ENCODE results near the gene SLC35F3. TPM values are rescaled to one million over a fixed set of nuclear protein-coding genes. Genes with fewer than 3 reads are reported as not detected.

The SLC35F3 gene
- total RNA-seq, 3 donors from 2014 or later = 0.17 to 0.89 (median 0.20) TPM

- no peaks in the 10 kb centered on the region for H3K36me3 ChIP-seq (ENCODE audit: low read depth)
- H3K9me3 ChIP-seq = no peaks in the 10 kb centered on the region
- intact Hi-C loops (cut with DNase I, micrococcal nuclease) = no loop called here
- no peaks in the 10 kb centered on the region for H3K4me1 ChIP-seq (ENCODE audit: low read depth)
- TF ChIP-seq CTCF (IDR thresholded peaks at IDR 0.05) = no peak
- no peak overlapping the region for H3K4me3 ChIP-seq
- ATAC-seq (no peak), DNase-seq (no peak)
Observed at GRCh38 chr1:234264832-234265231, 360.4 kb downstream of the SLC35F3 start.

GRCh38 chr1:234265321-234265720 lies 360.8 kb downstream of the SLC35F3 start:
- ATAC-seq (no peak), DNase-seq (no peak)

GRCh38 chr1:234265861-234266260 lies 361.4 kb downstream of the SLC35F3 start:
- intact Hi-C loops (cut with DNase I, micrococcal nuclease) = no loop called here
- no peak for TF ChIP-seq CTCF (IDR thresholded peaks at IDR 0.05)
- no peak for DNase-seq
- no peak for ATAC-seq
- H3K4me1 ChIP-seq (ENCODE audit: low read depth) = no peaks in the 10 kb centered on the region
- H3K4me3 ChIP-seq = no peak overlapping the region
- no peaks in the 10 kb centered on the region for H3K36me3 ChIP-seq (ENCODE audit: low read depth)
- no peaks in the 10 kb centered on the region for H3K9me3 ChIP-seq

More at GRCh38 chr1:234265321-234265720, 360.8 kb downstream of the SLC35F3 start:
- Histone ChIP-seq H3K36me3 (ENCODE audit: low read depth) (no peaks in the 10 kb centered on the region), H3K9me3 (no peaks in the 10 kb centered on the region), H3K4me1 (ENCODE audit: low read depth) (no peaks in the 10 kb centered on the region), H3K4me3 (no peak overlapping the region)
- intact Hi-C loops (cut with DNase I, micrococcal nuclease) = no loop called here
- TF ChIP-seq CTCF (IDR thresholded peaks at IDR 0.05) = no peak

- ATAC-seq (no peak), DNase-seq (no peak)
Observed at GRCh38 chr1:234270093-234270492, 365.6 kb downstream of the SLC35F3 start.

GRCh38 chr1:234270581-234271242 lies 366.2 kb downstream of the SLC35F3 start:
- intact Hi-C loops (cut with DNase I, micrococcal nuclease) = no loop called here
- H3K4me1 ChIP-seq (ENCODE audit: low read depth) = no peaks in the 10 kb centered on the region
- no peak for TF ChIP-seq CTCF (IDR thresholded peaks at IDR 0.05)

More at GRCh38 chr1:234270093-234270492, 365.6 kb downstream of the SLC35F3 start:
- H3K4me3 ChIP-seq = no peak overlapping the region
- intact Hi-C loops (cut with DNase I, micrococcal nuclease) = no loop called here
- TF ChIP-seq CTCF (IDR thresholded peaks at IDR 0.05) = no peak
- H3K36me3 ChIP-seq (ENCODE audit: low read depth) = no peaks in the 10 kb centered on the region
- H3K4me1 ChIP-seq (ENCODE audit: low read depth) = no peaks in the 10 kb centered on the region
- H3K9me3 ChIP-seq = no peaks in the 10 kb centered on the region

GRCh38 chr1:234271243-234271606 lies 366.7 kb downstream of the SLC35F3 start:
- intact Hi-C loops (cut with DNase I, micrococcal nuclease) = no loop called here
- Histone ChIP-seq H3K4me1 (ENCODE audit: low read depth) (no peaks in the 10 kb centered on the region), H3K4me3 (no peak overlapping the region), H3K9me3 (no peaks in the 10 kb centered on the region), H3K36me3 (ENCODE audit: low read depth) (no peaks in the 10 kb centered on the region)
- DNase-seq = no peak
- no peak for TF ChIP-seq CTCF (IDR thresholded peaks at IDR 0.05)
- no peak for ATAC-seq

More at GRCh38 chr1:234270581-234271242, 366.2 kb downstream of the SLC35F3 start:
- H3K9me3 ChIP-seq = no peaks in the 10 kb centered on the region
- no peak for ATAC-seq
- H3K4me3 ChIP-seq = no peak overlapping the region
- DNase-seq = no peak
- H3K36me3 ChIP-seq (ENCODE audit: low read depth) = no peaks in the 10 kb centered on the region
